GM19099 (cell line): ENCODE measurements around the gene COL13A1.

ENCODE experiments used
- POLR2A ChIP-seq: IDR thresholded peaks from 3 replicates; pipeline ENCODE4 v1.6.1; 2011; ENCODE audit warnings: low read depth; ENCODE audit not compliant: insufficient read length; ENCODE audit errors: extremely low read depth

Gene COL13A1

DNA sequence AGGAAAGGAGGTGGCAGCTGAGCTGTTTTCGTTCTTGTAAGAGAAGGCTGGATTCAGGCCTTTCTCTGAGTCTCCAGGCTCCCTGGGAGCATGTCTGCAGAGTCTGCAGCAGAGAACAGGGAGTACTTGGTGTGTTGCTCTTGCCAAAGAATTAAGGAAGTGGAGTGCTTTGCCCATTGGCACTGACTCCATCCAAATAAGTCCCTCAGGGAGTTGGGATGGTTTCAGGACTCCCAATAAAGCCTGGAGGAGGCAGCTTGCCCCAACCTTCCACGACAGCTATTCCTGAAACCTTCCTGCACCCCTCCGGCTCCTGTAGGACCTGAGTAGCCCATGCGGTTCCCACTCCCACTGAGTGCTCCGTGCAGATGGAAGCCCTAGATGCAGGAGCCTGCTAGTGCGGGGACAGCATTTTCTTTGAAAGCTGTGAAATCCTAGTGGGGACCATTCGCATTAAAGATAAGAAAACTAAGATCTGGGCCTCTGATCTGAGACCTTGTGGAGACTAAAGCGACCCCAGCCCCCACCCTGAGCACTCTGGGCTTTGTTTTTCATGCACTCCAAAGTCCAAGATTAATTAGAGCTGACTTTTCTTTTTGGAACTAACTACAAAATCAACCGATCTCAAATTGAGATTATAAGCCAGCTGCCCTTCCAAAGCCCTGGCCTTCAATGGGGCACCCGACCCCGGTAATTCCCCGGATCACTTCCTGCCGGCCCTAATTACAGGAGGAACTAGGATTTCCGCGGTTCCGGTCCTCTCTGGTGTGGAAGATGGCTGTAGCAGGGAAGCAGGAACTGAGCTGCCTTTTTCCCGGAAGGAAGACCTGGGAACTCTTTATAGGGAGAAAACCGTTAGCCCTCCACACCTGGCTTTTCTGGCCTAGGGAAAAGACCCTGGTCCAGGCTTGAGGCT, 110.2 kb downstream of the COL13A1 start:
- TF ChIP-seq POLR2A, result no peak

DNA sequence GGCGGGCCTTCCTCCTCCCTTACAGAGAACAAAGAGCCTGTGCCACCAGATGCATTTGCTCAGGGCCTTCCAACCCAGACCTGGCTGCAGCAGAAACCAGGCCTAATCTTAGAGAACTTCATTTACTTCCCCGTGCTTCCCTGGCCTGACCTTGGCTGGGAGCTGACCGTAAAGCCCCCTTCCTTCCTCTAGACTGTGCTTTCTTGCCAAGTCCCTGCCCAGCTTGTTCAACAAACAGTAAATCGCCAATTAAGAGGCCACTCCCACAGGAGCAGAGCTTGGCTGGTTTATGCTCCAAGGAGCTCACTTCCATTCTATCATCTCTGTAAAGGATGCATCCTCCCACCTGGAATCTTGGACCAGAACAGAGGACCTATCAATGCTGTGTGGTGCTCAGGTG, 110.9 kb downstream of the COL13A1 start:
- no peak for TF ChIP-seq POLR2A

DNA sequence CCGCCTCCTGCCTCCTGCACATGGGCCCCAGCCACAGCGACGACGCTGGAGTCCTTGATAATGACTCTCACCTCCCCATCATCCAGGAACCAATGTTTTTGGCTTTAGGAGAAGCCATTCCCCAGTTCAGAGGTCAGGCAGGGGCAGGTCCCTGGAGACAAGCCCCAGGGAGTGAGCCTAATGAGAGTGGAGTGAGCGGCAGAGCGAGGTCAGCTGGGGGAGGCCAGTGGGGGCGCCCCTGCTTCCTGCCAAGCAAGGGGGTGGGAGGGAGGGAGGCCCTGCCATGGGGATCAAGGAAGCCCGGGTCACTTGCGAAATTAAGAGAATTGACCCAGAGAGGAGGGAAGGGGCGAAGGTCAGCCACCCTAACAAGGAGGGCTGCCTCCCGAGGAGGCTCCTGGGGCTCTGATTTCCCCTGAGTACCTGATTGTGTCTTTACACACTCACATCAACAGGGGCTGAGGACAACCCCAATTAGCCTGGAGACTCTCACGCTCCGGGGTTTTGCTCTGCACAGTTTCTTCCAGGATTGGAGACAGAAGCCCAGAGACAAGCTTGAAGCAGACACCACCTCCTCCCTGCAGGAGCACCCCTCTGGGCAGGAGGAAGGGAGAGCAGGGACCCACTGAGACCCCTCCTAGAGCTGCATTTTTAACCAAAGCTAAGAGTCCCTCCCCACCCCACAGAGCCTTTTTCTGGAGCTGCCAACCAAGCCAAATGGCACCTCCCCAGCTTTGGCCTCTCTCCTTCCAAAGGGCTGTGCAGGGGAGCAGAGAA, 112.1 kb downstream of the COL13A1 start:
- no peak for TF ChIP-seq POLR2A

DNA sequence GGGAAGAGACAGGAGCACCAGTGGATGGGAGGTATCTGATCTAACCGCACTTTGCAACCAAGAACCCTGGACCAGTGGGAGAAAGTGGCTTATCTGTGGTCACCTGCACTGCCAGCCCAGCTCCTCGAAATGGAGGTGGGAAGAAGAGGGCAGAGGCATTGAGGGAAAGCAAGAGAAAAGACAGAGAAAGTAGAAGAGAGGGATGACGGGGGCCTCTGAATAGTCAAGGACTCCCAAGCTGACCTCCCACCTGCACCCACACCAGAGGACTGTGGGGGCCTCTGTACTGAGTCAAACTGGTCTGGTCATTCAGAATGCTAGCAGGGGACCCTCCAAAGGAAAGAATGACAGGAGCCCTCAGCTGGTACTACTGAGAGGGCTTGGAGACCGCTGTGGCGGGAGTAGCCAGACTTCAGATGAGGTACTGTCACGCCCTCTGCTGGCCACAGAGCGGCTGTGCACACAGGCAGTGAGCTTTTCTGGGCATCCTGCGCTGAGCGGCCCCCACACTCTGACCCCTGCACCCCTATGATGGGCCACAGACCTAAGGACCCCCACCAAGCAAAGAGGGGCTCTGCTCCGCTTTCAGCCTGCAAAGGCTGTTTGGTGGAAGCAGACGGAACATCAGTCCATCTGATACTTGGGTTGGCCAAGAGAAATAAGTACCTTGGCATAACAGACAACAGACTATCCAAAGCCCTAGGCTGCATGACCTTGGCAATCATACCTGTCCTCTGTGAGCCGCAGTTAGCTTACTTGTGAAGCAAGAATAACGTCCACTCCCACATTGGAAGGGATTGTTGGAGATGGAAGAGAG, 112.9 kb downstream of the COL13A1 start:
- no peak for TF ChIP-seq POLR2A

DNA sequence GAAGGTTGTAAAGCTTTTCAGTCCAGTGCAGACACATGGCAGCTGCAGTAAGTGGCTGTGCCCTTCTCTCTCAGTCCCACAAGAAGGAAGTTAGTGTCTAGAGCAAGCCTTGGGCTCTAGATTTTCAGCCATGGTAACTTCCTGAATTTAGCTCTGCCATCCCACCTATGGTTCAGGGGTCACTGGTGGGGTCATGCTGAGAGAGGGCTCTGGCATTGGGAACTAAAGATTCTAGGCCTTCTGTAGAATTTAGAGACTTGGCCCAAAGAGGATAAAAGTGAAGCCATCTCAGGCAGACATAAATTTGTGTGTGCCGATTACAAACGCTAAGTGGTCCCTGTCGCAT, 113.5 kb downstream of the COL13A1 start:
- TF ChIP-seq POLR2A, result no peak

DNA sequence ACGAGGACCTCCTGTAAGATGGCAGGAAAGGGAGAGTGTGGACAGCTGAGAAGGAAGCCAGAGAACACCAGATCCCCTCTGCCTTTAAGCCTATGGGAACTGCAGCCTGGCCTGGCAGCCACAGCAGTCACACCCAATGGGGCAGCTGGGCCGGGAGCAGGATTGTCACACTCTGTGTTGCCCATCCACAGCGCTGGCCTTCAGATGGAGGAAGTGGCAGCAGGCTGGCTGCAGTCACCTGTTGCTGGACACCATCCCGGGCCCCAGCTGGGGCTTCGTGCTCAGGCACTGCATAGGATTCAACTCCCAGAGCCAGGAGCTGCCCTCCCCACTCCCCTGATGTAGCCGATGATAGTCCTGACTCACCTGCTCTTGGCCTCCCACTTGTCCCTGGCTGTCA, 114.4 kb downstream of the COL13A1 start:
- TF ChIP-seq POLR2A, result no peak

DNA sequence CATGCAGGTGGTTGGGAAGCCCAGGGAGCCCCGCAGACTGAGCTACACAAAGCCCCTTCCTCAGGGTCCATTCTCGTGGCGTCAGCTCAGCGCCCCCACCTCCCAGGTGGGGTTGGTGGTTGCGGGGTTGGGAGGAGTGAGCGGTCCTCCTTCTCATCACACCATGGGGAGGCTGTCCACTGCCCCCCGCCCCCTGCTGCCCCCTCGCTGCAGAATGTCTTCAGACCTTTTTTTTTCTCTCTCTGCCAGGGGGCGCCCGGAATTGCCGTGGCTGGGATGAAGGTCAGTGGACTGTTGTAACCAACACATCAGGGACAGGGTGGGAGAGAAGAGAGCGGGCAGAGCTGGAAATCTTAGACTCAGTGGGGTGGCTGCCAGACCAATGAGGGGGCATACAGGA, 116.3 kb downstream of the COL13A1 start:
- no peak for TF ChIP-seq POLR2A

DNA sequence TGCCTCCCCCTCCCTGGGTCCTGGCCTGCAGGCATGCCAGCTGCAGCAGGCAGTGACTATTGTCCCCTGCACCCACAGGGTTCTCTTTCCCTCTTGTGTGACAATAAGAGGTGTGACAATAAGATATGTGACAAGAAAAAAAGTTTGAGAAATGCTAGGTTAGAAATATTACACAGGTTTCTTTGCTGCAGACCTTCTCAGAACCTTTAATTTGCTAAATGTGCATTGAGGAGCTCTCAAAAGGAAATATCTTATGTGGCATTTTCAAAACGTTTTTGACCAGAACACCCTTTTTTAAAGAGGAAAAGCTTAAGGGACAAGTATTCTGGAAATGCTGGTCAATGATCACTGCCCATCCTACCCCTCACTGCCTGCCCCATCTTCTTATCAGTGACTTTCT, 117.5 kb downstream of the COL13A1 start:
- TF ChIP-seq POLR2A, result no peak

DNA sequence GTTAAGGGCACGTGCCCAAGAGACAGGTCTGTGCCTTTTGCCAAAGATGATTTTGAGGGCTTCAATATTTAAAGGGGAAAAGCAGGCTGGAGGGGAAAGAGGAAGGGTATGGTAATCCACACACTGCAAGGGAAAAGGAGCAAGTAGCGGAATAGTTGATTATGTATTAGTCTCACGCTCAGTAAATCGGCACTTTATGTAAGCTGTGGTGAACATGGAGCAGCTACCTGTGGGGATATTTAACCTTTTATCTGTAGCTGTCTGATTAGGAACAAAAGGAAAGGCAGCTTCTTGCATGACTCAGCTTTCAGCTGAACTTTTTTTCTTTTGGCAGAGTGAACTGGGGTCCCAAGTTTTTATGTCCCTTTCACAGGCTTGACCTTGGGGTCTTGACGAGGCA, 123.4 kb downstream of the COL13A1 start:
- no peak for TF ChIP-seq POLR2A

DNA sequence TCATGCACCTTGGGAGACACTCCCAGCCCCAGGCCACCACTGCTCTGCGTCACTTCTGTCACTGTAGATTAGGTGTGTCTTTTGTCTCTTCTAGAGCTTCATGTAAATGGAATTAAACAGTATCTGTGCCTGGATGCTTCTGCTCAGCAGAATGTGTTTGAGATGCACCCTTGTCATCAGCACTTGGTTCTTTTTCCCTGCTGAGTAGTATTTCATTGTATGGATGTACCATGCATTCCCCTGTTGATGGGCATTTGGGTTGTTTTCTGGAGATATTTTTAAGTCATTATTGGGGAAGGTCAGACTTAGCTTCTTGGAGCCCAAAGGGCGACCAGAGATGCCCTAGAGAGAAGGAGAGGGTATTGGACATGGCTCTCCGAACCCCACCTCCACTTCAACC, 126.6 kb downstream of the COL13A1 start:
- no peak for TF ChIP-seq POLR2A

DNA sequence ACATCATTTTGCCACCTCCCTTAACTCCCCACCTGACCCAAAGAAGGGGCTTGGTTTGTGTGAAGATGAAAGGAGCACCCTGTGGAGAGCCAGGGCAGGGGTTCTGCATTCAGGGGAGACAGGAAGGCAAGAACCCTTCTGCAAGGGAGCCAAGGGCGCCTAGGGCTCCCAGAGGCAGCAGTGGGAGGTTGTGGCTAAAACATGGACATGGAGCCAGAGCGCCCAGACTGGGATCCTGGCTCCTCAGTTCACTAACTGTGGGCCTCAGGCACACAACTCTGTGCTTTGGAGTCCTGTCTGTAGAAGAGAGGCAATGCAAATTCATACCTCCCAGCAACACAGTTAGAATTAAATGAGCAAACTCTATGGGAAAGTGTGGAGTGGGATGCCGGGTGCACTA, 127.9 kb downstream of the COL13A1 start:
- no peak for TF ChIP-seq POLR2A

DNA sequence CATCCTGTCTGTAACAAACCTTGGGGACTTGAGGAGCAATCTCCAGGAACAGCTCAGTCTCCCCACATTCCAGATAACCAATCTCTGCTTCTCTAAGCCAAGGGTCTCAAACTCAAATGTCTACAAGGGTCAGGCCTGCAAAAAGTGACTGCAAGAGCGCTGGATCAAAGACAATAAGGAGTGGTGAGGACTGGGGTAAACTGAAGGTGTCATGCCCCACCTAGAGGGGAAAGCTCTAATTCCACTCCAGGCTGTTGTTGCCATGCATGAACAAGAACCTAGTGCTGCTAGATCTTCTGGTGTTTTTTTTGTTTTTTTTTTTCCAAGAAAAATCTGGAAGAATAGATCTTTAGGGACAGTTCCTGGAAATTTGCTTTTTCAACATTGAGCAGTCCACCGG, 133.1 kb downstream of the COL13A1 start:
- TF ChIP-seq POLR2A, result no peak

DNA sequence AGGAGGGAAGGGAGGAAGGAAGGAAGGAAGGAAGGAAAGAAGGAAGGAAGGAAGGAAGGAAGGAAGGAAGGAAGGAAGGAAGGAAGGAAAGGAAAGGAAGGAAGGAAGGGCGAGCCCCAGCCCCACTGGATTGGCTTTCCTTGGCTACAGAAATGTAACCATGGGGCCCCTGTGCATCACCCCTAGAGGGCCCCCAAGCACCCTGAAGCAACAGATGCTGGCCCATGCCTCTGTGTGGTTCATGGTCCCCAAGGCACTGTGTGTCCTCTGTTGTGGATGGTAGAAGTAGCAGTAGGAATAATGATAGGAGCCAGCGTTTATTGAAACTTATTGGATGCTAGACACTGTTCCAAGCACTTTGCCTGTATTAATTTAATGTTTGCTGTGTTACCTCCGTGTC, 134.4 kb downstream of the COL13A1 start:
- no peak for TF ChIP-seq POLR2A

DNA sequence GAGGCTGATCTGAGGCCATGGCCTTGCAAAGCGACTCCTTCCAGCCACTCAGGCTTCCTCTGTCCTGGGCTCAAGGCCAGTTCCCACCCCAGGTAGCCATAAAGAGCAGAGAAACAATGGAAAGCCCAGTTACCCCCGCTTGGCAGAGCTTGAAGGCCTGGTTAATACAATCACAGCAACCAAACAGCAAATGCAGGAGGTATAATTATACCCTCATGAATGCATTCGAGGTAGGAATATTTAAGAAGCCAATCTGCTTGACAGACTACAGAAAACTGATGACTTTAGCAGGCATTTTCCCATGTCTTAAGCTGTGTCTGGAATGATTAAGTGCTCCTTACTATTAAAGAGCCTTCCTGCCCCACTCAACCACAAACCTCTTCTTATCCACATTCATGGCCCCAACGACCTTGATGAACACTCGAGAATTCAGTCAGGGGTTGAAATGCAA, 136.9 kb downstream of the COL13A1 start:
- no peak for TF ChIP-seq POLR2A

DNA sequence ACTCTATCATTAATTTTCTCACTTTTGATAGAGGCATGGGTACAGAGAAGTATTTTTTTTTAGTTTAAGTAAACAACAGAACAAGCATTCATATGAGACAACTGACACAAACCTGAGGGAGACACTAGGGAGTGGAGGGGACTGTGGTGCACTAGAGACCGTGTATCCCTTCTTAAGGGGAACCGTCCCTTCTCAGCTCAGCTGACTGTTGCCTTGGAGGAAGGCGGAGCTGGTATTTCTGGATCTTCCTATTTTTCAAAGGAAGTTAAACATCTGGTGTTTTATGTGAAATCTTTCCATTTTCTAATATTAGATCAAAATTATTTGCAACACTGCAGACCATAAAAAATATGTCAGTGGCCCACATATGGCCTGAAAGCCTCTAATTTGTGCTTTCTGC, 137.4 kb downstream of the COL13A1 start:
- no peak for TF ChIP-seq POLR2A
